Esophagus mucosa (tissue), 1 donor: ENCODE data around the gene LIPK. TPM values are rescaled to one million over a fixed set of nuclear protein-coding genes. Genes with fewer than 3 reads are reported as not detected.
"Not testable (repeated sequence)": the region's sequence is repeated elsewhere in the genome, so short reads cannot be mapped to it uniquely, and the experiment has no call there.

ENCODE experiments used
- ATAC-seq: fragments of 200-7000 bp; cut with Tn5 transposase; one replicate; pipeline ENCODE4 v1.9.1; 2020
- total RNA-seq: library from RNA; stranded (reverse); gene quantifications from one replicate; pipeline ENCODE4 v1.2.4, GENCODE V29; 2023
- donor health status: DM: yes; HTN: yes; CAD: no.

LIPK gene
- total RNA-seq, 1 donor from 2014 or later, result 3.3 TPM

- no peak for ATAC-seq
Measured at GRCh38 chr10:88721392-88721791, 15.3 kb downstream of the LIPK start.

GRCh38 chr10:88725798-88726197 lies 19.7 kb downstream of the LIPK start:
- ATAC-seq, result no peak

GRCh38 chr10:88728107-88728763 lies 22.2 kb downstream of the LIPK start:
- ATAC-seq, result peak; percentile 44

- ATAC-seq, result no peak
Measured at GRCh38 chr10:88730864-88731263, 24.8 kb downstream of the LIPK start.

GRCh38 chr10:88731296-88731695 lies 25.2 kb downstream of the LIPK start:
- peak; percentile 26 for ATAC-seq

- ATAC-seq, result no peak
Measured at GRCh38 chr10:88733215-88733614, 27.2 kb downstream of the LIPK start.

GRCh38 chr10:88735661-88736060 lies 29.6 kb downstream of the LIPK start:
- no peak for ATAC-seq

- ATAC-seq, result not testable (repeated sequence)
Measured at GRCh38 chr10:88741921-88742320, 35.9 kb downstream of the LIPK start.

GRCh38 chr10:88742448-88742847 lies 36.4 kb downstream of the LIPK start:
- no peak for ATAC-seq

- ATAC-seq, result peak; percentile 72
Measured at GRCh38 chr10:88744002-88744401, 38.0 kb downstream of the LIPK start.

GRCh38 chr10:88745633-88746032 lies 39.6 kb downstream of the LIPK start:
- ATAC-seq, result no peak

GRCh38 chr10:88754287-88754686 lies 48.2 kb downstream of the LIPK start:
- peak; percentile 58 for ATAC-seq

GRCh38 chr10:88755753-88756152 lies 49.7 kb downstream of the LIPK start:
- no peak for ATAC-seq

- ATAC-seq, result no peak
Measured at GRCh38 chr10:88756660-88757059, 50.6 kb downstream of the LIPK start.

GRCh38 chr10:88759366-88760101 lies 53.5 kb downstream of the LIPK start, which contains the start of gene LIPN:
LIPN (plus strand) TSS chr10:88760020; CDS start chr10:88761406, 1,386 bp downstream.
- peak; percentile 96 for ATAC-seq

- no peak for ATAC-seq
Measured at GRCh38 chr10:88762906-88763305, 56.9 kb downstream of the LIPK start.

- ATAC-seq, result peak; percentile 77
Measured at GRCh38 chr10:88763441-88763840, 57.4 kb downstream of the LIPK start.

- ATAC-seq, result no peak
Measured at GRCh38 chr10:88764110-88764509, 58.1 kb downstream of the LIPK start.

- ATAC-seq, result no peak
Measured at GRCh38 chr10:88765816-88766215, 59.8 kb downstream of the LIPK start.

- no peak for ATAC-seq
Measured at GRCh38 chr10:88769384-88769783, 63.3 kb downstream of the LIPK start.

GRCh38 chr10:88781206-88781605 lies 75.2 kb downstream of the LIPK start:
- ATAC-seq, result peak; percentile 37

GRCh38 chr10:88782222-88782621 lies 76.2 kb downstream of the LIPK start:
- ATAC-seq, result no peak

- ATAC-seq, result no peak
Measured at GRCh38 chr10:88783724-88784123, 77.7 kb downstream of the LIPK start.
